Measurements from ENCODE around the gene PDK3. TPM values are rescaled to one million over a fixed set of nuclear protein-coding genes. Genes with fewer than 3 reads are reported as not detected.

PDK3 gene
- total RNA-seq, 1 experiment from 2014 or later, result 9.6 TPM

DNA sequence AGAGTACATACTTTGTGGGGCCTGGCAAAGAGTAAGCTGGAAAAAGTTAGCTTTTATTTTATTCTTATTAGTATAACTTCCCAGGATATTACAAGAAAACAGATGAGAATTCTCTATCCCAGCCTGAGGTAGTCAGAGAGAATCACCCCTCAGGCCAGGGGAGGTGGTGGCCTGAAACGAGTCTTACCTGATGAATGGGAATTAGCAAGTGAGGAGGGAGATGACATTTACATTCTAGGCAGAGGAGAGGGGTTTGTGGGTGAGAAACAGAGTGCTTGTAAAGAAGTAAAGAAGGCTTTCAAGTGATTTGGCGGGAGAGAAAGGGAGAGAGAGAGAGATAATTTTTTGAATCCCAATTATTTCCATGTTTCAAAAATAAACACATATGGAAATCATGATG, 39.3 kb upstream of the PDK3 start (continued):
- TF ChIP-seq, protein P1, sequence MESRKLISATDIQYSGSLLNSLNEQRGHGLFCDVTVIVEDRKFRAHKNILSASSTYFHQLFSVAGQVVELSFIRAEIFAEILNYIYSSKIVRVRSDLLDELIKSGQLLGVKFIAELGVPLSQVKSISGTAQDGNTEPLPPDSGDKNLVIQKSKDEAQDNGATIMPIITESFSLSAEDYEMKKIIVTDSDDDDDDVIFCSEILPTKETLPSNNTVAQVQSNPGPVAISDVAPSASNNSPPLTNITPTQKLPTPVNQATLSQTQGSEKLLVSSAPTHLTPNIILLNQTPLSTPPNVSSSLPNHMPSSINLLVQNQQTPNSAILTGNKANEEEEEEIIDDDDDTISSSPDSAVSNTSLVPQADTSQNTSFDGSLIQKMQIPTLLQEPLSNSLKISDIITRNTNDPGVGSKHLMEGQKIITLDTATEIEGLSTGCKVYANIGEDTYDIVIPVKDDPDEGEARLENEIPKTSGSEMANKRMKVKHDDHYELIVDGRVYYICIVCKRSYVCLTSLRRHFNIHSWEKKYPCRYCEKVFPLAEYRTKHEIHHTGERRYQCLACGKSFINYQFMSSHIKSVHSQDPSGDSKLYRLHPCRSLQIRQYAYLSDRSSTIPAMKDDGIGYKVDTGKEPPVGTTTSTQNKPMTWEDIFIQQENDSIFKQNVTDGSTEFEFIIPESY (IDR thresholded peaks at IDR 0.05; ENCODE audit: extremely low read depth, insufficient replicate concordance, low read length), result no peak
- TF ChIP-seq POLR2AphosphoS5 (IDR thresholded peaks at IDR 0.05; ENCODE audit: low read depth, low read length) (no peak), CBX3 (IDR thresholded peaks at IDR 0.05; ENCODE audit: low read depth) (no peak)

DNA sequence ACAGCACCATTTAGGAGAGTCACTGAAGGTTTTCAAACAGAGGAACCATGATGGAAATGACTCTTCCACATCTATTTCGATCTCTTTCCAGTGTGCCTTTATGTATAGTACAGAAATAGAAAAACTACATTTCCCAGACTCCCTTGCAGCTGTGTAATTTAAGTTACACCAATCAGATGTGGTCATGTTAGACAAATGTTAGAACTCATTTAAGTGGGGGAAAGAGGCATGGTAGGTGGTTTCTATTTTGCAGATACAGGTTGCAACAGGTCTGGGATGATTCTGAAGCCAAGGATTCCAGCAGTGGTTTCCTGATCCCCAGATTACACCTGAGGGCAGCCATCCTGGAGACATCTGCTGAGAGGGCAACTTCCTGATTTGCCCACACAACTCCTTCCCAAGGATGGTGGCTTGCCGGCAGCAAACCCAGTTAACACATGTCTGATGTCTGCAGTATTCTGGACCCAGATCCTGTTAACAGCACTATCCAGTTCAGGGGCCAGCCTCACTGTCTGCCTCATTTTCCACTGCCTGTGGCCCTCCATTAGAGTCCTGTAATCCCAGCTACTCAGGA, 38.7 kb upstream of the PDK3 start:
- no TSS peak for BruUV-seq (replicated peaks)
- RAD21 ChIA-PET (ENCODE audit: low non-redundant PET in 1 of 2, low total read pairs in 2 of 2, uncharacterized antibody in 2 of 2, unreplicated experiment in 2 of 2), result no interaction called here

More for the DNA sequence above, 38.7 kb upstream of the PDK3 start:
- no peak overlapping the region for H3K4me2 ChIP-seq (ENCODE audit: low read length)
- no peak overlapping the region for H3K9ac ChIP-seq (ENCODE audit: low read length)
- DNase-seq (ENCODE audit: low read depth, low spot score) (no peak), ATAC-seq (peak; percentile 66; the same call in 1 of the 2 replicates)
- H3K79me2 ChIP-seq (ENCODE audit: insufficient read depth, low read length), result no peaks in the 10 kb centered on the region
- H3K9me2 ChIP-seq (ENCODE audit: insufficient read depth), result no peaks in the 10 kb centered on the region
- no peaks in the 10 kb centered on the region for H3K4me1 ChIP-seq (ENCODE audit: control insufficient read depth in 1 of 2, insufficient read depth in 2 of 2, low read length in 2 of 2)
- H3K27me3 ChIP-seq (ENCODE audit: insufficient read depth, low read length), result no peaks in the 10 kb centered on the region
- CTCF ChIA-PET, result no interaction called here
- no peak overlapping the region for H3K4me3 ChIP-seq (replicated peaks in 1 of 2; ENCODE audit: low read depth in 1 of 2, low read length in 2 of 2)
- H3K36me3 ChIP-seq (ENCODE audit: control insufficient read depth in 1 of 2, insufficient read depth in 2 of 2, low read length in 2 of 2), result no peaks in the 10 kb centered on the region
- no peaks in the 10 kb centered on the region for H4K20me1 ChIP-seq (ENCODE audit: insufficient read depth)
- no peak overlapping the region for H3K27ac ChIP-seq (ENCODE audit: low read depth, low read length)
- TF ChIP-seq EZH2 (IDR thresholded peaks at IDR 0.05), result no peak
- TF ChIP-seq RAD21 (IDR thresholded peaks at IDR 0.05; ENCODE audit: low read depth), result no peak
- TF ChIP-seq SP1 (IDR thresholded peaks at IDR 0.05; ENCODE audit: low read depth), result peak; percentile 63
- H3K9me3 ChIP-seq (ENCODE audit: control insufficient read depth in 1 of 2, insufficient read depth in 1 of 2, low read depth in 1 of 2, low read length in 2 of 2), result no peaks in the 10 kb centered on the region
- POLR2A ChIA-PET, result no interaction called here
- intact Hi-C loops (cut with micrococcal nuclease), result no loop called here
- no peak overlapping the region for H2AFZ ChIP-seq (ENCODE audit: low read depth, low read length, poor library complexity, severe bottlenecking)

Measured in HCT116 (cell line).